IPS-18a (cell line): ENCODE measurements around the gene UBA3.

ENCODE experiments used
- H3K27ac ChIP-seq: one replicate; pipeline ENCODE4 v1.5.1; 2013; ENCODE audit warnings: low read length
- H3K27me3 ChIP-seq: one replicate; pipeline ENCODE4 v1.6.1; 2013; ENCODE audit warnings: mild to moderate bottlenecking, low read length; ENCODE audit not compliant: control insufficient read depth, insufficient read depth
- H3K36me3 ChIP-seq: one replicate; pipeline ENCODE4 v1.6.1; 2013; ENCODE audit warnings: low read depth, low read length; ENCODE audit not compliant: control insufficient read depth
- H3K4me1 ChIP-seq: one replicate; pipeline ENCODE4 v1.6.1; 2013; ENCODE audit warnings: low read depth, low read length; ENCODE audit not compliant: control insufficient read depth
- H3K4me3 ChIP-seq: one replicate; pipeline ENCODE4 v1.5.1; 2013; ENCODE audit warnings: low read length
- H3K9ac ChIP-seq: one replicate; pipeline ENCODE4 v1.6.1; 2013; ENCODE audit warnings: mild to moderate bottlenecking, low read length, moderate library complexity
- H3K9me3 ChIP-seq: one replicate; pipeline ENCODE4 v1.6.1; 2013; ENCODE audit warnings: low read depth, low read length; ENCODE audit not compliant: control insufficient read depth

The UBA3 gene

GRCh38 chr3:69020424-69020823 is 59.7 kb downstream of the UBA3 start:
- Histone ChIP-seq H3K36me3 (peaks cover 22% of the 10 kb centered on the region), H3K9me3 (no peaks in the 10 kb centered on the region), H3K4me1 (no peaks in the 10 kb centered on the region), H3K27ac (no peak overlapping the region), H3K4me3 (no peak overlapping the region), H3K27me3 (no peaks in the 10 kb centered on the region), H3K9ac (no peak overlapping the region)

GRCh38 chr3:69016901-69017300 is 63.3 kb downstream of the UBA3 start:
- peaks cover 19% of the 10 kb centered on the region for H3K27me3 ChIP-seq
- H3K4me3 ChIP-seq, result no peak overlapping the region
- peaks cover 23% of the 10 kb centered on the region for H3K4me1 ChIP-seq
- H3K9ac ChIP-seq, result no peak overlapping the region
- H3K9me3 ChIP-seq, result no peaks in the 10 kb centered on the region
- H3K36me3 ChIP-seq, result no peaks in the 10 kb centered on the region
- no peak overlapping the region for H3K27ac ChIP-seq

GRCh38 chr3:69016102-69016501 is 64.1 kb downstream of the UBA3 start:
- H3K36me3 ChIP-seq, result no peaks in the 10 kb centered on the region
- H3K27ac ChIP-seq, result no peak overlapping the region
- H3K9ac ChIP-seq, result no peak overlapping the region
- peaks cover 19% of the 10 kb centered on the region for H3K27me3 ChIP-seq
- H3K4me3 ChIP-seq, result no peak overlapping the region
- H3K9me3 ChIP-seq, result no peaks in the 10 kb centered on the region
- peaks cover 31% of the 10 kb centered on the region for H3K4me1 ChIP-seq

- Histone ChIP-seq H3K27ac (no peak overlapping the region), H3K9me3 (no peaks in the 10 kb centered on the region), H3K4me1 (peaks cover 51% of the 10 kb centered on the region), H3K27me3 (peaks cover 19% of the 10 kb centered on the region), H3K9ac (peak overlapping the region; percentile 58), H3K36me3 (no peaks in the 10 kb centered on the region), H3K4me3 (peak overlapping the region; percentile 49)
Observed at GRCh38 chr3:69014022-69014580, 66.1 kb downstream of the UBA3 start.

GRCh38 chr3:69013253-69014021 is 66.7 kb downstream of the UBA3 start, which contains the start of gene EOGT:
Gene EOGT, minus strand, starts transcription at chr3:69013684. Its CDS starts 3,838 bp downstream, at chr3:69009846.
- Histone ChIP-seq H3K4me3 (peak within 1 kb of the TSS; percentile 49), H3K27me3 (peaks cover 19% of the 10 kb centered on the region), H3K36me3 (no peaks in the 10 kb centered on the region), H3K4me1 (peaks cover 58% of the 10 kb centered on the region), H3K9ac (peak within 1 kb of the TSS; percentile 58), H3K27ac (no peak within 1 kb of the TSS), H3K9me3 (no peaks in the 10 kb centered on the region)

GRCh38 chr3:69012800-69013252 is 67.3 kb downstream of the UBA3 start:
- Histone ChIP-seq H3K27ac (no peak overlapping the region), H3K9me3 (no peaks in the 10 kb centered on the region), H3K4me3 (peak overlapping the region; percentile 49), H3K9ac (peak overlapping the region; percentile 58), H3K36me3 (no peaks in the 10 kb centered on the region), H3K4me1 (peaks cover 58% of the 10 kb centered on the region), H3K27me3 (peaks cover 19% of the 10 kb centered on the region)

- peaks cover 58% of the 10 kb centered on the region for H3K4me1 ChIP-seq
- H3K9ac ChIP-seq, result no peak overlapping the region
- no peak overlapping the region for H3K27ac ChIP-seq
- peak overlapping the region; percentile 49 for H3K4me3 ChIP-seq
- no peaks in the 10 kb centered on the region for H3K36me3 ChIP-seq
- H3K27me3 ChIP-seq, result peaks cover 19% of the 10 kb centered on the region
- H3K9me3 ChIP-seq, result no peaks in the 10 kb centered on the region
Observed at GRCh38 chr3:69012100-69012799, 67.9 kb downstream of the UBA3 start.

- H3K9me3 ChIP-seq, result no peaks in the 10 kb centered on the region
- peaks cover 58% of the 10 kb centered on the region for H3K4me1 ChIP-seq
- peak overlapping the region; percentile 49 for H3K4me3 ChIP-seq
- no peak overlapping the region for H3K27ac ChIP-seq
- H3K9ac ChIP-seq, result peak overlapping the region; percentile 18
- H3K36me3 ChIP-seq, result no peaks in the 10 kb centered on the region
- peaks cover 19% of the 10 kb centered on the region for H3K27me3 ChIP-seq
Observed at GRCh38 chr3:69011096-69011730, 69.0 kb downstream of the UBA3 start.

- peaks cover 16% of the 10 kb centered on the region for H3K27me3 ChIP-seq
- H3K36me3 ChIP-seq, result no peaks in the 10 kb centered on the region
- peak overlapping the region; percentile 44 for H3K27ac ChIP-seq
- peaks cover 53% of the 10 kb centered on the region for H3K4me1 ChIP-seq
- no peaks in the 10 kb centered on the region for H3K9me3 ChIP-seq
- H3K4me3 ChIP-seq, result peak overlapping the region; percentile 25
- H3K9ac ChIP-seq, result peak overlapping the region; percentile 54
Observed at GRCh38 chr3:69009559-69010410, 70.4 kb downstream of the UBA3 start.

- Histone ChIP-seq H3K4me3 (peak overlapping the region; percentile 1), H3K9me3 (no peaks in the 10 kb centered on the region), H3K27me3 (peaks cover 8% of the 10 kb centered on the region), H3K27ac (peak overlapping the region; percentile 44), H3K36me3 (peaks cover 3% of the 10 kb centered on the region), H3K9ac (peak overlapping the region; percentile 54), H3K4me1 (peaks cover 45% of the 10 kb centered on the region)
Observed at GRCh38 chr3:69008980-69009379, 71.2 kb downstream of the UBA3 start.
